ENCODE results near the gene MT1M. TPM values are rescaled to one million over a fixed set of nuclear protein-coding genes. Genes with fewer than 3 reads are reported as not detected.

The MT1M gene
- total RNA-seq, 1 donor from 2014 or later = not detected

GRCh38 chr16:56649271-56649670 is 16.8 kb downstream of the MT1M start:
- H3K36me3 Mint-ChIP-seq (ENCODE audit: low read depth) = no peaks in the 10 kb centered on the region
- H3K4me3 Mint-ChIP-seq = no peak overlapping the region
- H3K27me3 Mint-ChIP-seq (ENCODE audit: low read depth) = peaks cover 92% of the 10 kb centered on the region
- H3K4me1 Mint-ChIP-seq = no peaks in the 10 kb centered on the region
- no peaks in the 10 kb centered on the region for H3K9me3 Mint-ChIP-seq
- no peak for DNase-seq (ENCODE audit: low read depth, low spot score)
- no peak overlapping the region for H3K27ac Mint-ChIP-seq (ENCODE audit: unreplicated experiment)
- no peak for TF ChIP-seq CTCF (conservative IDR thresholded peaks at IDR 0.05)

GRCh38 chr16:56649820-56650219 is 17.4 kb downstream of the MT1M start:
- Mint-ChIP-seq H3K4me1 (no peaks in the 10 kb centered on the region), H3K36me3 (ENCODE audit: low read depth) (no peaks in the 10 kb centered on the region), H3K27me3 (ENCODE audit: low read depth) (peaks cover 89% of the 10 kb centered on the region), H3K27ac (ENCODE audit: unreplicated experiment) (no peak overlapping the region), H3K4me3 (no peak overlapping the region), H3K9me3 (no peaks in the 10 kb centered on the region)
- no peak for TF ChIP-seq CTCF (conservative IDR thresholded peaks at IDR 0.05)
- DNase-seq (ENCODE audit: low read depth, low spot score) = no peak

- peak within 1 kb of the TSS; percentile 45 for H3K27ac Mint-ChIP-seq (ENCODE audit: unreplicated experiment)
- H3K36me3 Mint-ChIP-seq (ENCODE audit: low read depth) = no peaks in the 10 kb centered on the region
- no peaks in the 10 kb centered on the region for H3K9me3 Mint-ChIP-seq
- no peak for DNase-seq (ENCODE audit: low read depth, low spot score)
- H3K4me3 Mint-ChIP-seq = no peak within 1 kb of the TSS
- peaks cover 83% of the 10 kb centered on the region for H3K27me3 Mint-ChIP-seq (ENCODE audit: low read depth)
- no peak for TF ChIP-seq CTCF (conservative IDR thresholded peaks at IDR 0.05)
- no peaks in the 10 kb centered on the region for H3K4me1 Mint-ChIP-seq
Observed at GRCh38 chr16:56651586-56651985, 19.1 kb downstream of the MT1M start, which contains the start of gene MT1B. TSS of gene MT1B (plus strand) at chr16:56651886. CDS start at chr16:56651954, 68 bp downstream.

GRCh38 chr16:56652600-56652999 is 20.1 kb downstream of the MT1M start:
- no peak for TF ChIP-seq CTCF (conservative IDR thresholded peaks at IDR 0.05)
- H3K4me1 Mint-ChIP-seq = no peaks in the 10 kb centered on the region

GRCh38 chr16:56653218-56653617 is 20.8 kb downstream of the MT1M start:
- no peaks in the 10 kb centered on the region for H3K9me3 Mint-ChIP-seq
- peaks cover 5% of the 10 kb centered on the region for H3K4me1 Mint-ChIP-seq
- H3K27me3 Mint-ChIP-seq (ENCODE audit: low read depth) = peaks cover 84% of the 10 kb centered on the region
- no peaks in the 10 kb centered on the region for H3K36me3 Mint-ChIP-seq (ENCODE audit: low read depth)
- no peak for DNase-seq (ENCODE audit: low read depth, low spot score)
- TF ChIP-seq CTCF (conservative IDR thresholded peaks at IDR 0.05) = no peak
- no peak overlapping the region for H3K27ac Mint-ChIP-seq (ENCODE audit: unreplicated experiment)
- H3K4me3 Mint-ChIP-seq = no peak overlapping the region

More at GRCh38 chr16:56652600-56652999, 20.1 kb downstream of the MT1M start:
- DNase-seq (ENCODE audit: low read depth, low spot score) = no peak
- Mint-ChIP-seq H3K4me3 (no peak overlapping the region), H3K27me3 (ENCODE audit: low read depth) (peaks cover 83% of the 10 kb centered on the region), H3K36me3 (ENCODE audit: low read depth) (no peaks in the 10 kb centered on the region), H3K27ac (ENCODE audit: unreplicated experiment) (no peak overlapping the region), H3K9me3 (no peaks in the 10 kb centered on the region)
